HT1080 (cell line): Measurements from ENCODE around the gene PALM3. TPM values are rescaled to one million over a fixed set of nuclear protein-coding genes. Genes with fewer than 3 reads are reported as not detected.
"Not testable (repeated sequence)": the region's sequence is repeated elsewhere in the genome, so short reads cannot be mapped to it uniquely, and the experiment has no call there.

Experiments
- DNase-seq: peaks from one replicate; pipeline ENCODE4 v3.0.0-alpha.2; 2015; ENCODE audit warnings: low read depth
- total RNA-seq: library from RNA; depleted of rRNA; stranded (reverse); fragments of >200 nt; shearing (Covaris generic); gene quantifications from 2 replicates; pipeline ENCODE4 v1.2.3, GENCODE V29; 2014

The PALM3 gene
- total RNA-seq, 1 experiment from 2014 or later: 3.9 TPM

DNA sequence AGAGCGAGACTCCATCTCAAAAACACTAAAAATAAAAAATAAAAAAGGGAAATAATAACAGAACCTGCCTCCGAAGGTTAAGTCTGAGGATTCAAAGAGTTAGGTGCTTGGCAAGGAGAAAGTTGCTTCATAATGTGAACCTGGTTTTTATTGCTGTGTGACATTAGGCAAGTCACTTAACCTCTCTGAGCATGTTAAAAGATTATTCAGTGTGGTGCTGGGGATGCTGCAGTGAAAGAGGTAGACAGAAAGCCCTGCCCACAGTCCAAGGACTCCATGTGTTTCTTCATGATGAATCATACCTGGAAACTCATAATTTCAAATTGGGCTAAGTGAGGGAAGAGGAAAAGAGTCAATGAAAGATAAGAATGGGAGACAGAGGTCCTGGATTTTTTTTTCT is 27.9 kb downstream of the PALM3 start:
- DNase-seq: no peak

GRCh38 chr19:14031719-14032480 is 30.0 kb downstream of the PALM3 start, which contains the start of gene IL27RA:
IL27RA (plus strand) TSS chr19:14031762; CDS start chr19:14031873, 111 bp downstream.
- DNase-seq: peak; percentile 78

- no peak for DNase-seq
Measured at GRCh38 chr19:14030997-14031718, 30.7 kb downstream of the PALM3 start.

GRCh38 chr19:14028901-14029300 is 33.0 kb downstream of the PALM3 start:
- DNase-seq: no peak

GRCh38 chr19:14027856-14028450 is 33.9 kb downstream of the PALM3 start, which contains the start of gene RLN3:
RLN3 (plus strand) TSS chr19:14028148; CDS start chr19:14028205, 57 bp downstream.
- DNase-seq: no peak

GRCh38 chr19:14026652-14027192 is 35.2 kb downstream of the PALM3 start:
- DNase-seq: not testable (repeated sequence)

DNA sequence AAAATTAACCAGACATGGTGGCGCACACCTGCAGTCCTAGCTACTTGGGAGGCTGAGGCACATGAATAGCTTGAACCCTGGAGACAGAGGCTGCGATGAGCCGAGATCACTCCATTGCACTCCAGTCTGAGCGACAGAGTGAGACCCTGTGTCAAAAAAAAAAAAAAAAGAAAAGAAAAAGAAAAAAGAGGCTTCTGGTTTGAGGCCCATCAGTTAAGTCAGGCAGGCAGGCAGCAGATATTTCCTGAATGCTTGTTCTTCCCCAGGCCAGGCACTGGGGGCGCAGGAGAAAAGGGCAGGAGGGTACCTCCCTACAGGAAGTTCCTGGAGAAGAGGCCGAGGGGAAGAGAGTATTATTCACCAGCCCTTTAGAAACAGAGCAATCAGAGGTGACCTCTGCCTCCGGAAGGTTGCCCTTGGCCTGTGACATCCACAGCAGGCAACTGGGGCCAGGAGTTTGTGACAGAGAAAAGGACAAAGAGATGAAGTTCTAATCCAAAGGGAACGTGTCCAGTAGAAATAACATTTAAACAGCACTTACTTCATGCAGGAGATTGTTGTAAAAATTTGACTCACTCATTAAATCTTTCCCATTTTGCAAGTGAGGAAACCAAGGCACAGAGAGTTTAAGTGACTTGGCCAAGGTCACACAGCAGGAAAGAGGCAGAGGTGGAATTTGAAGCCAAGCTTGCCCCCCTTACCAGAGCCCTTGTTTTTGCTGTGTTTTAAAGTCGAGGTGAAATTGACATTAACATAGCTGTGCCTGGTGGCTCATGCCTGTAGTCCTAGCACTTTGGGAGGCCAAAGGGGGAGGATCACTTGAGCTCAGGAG is 38.3 kb downstream of the PALM3 start:
- DNase-seq: peak; percentile 74

DNA sequence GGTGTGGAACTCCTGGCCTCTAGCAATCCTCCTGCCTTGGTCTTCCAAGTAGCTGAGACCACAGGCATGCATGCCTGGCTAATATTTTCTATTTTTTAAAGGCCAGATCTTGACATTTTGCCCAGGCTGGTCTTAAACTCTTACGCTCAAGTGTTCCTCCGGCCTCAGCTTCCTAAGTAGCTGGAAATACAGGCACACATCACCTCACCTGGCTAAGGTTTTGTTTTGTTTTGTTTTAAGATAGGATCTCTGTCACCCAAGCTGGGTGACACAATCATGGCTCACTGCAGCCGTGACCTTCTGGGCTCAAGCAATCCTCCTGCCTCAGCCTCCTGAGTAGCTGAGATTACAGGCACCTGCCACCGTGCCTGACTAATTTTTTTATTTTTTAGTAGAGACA is 39.4 kb downstream of the PALM3 start:
- DNase-seq: no peak

- no peak for DNase-seq
Measured at GRCh38 chr19:14021474-14021873, 40.4 kb downstream of the PALM3 start.

- not testable (repeated sequence) for DNase-seq
Measured at GRCh38 chr19:14019739-14020138, 42.1 kb downstream of the PALM3 start.

DNA sequence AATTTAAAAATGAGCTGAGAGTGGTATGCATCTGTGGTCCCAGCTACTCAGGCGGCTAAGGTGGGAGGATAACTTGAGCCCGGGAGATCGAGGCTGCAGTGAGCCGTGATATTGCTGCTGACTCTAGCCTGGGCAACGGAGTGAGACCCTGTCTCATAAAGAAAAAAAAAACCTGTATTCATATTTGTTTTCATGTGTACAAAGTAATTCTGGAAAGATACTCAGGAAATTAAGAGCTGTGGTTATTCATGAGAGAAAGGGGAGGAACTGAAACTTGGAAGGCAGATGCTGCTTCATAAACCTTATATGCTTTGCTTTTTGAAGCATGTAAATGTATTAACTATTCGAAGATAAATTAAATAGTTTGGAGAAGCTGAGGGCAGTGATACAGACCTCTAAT is 42.8 kb downstream of the PALM3 start:
- no peak for DNase-seq

DNA sequence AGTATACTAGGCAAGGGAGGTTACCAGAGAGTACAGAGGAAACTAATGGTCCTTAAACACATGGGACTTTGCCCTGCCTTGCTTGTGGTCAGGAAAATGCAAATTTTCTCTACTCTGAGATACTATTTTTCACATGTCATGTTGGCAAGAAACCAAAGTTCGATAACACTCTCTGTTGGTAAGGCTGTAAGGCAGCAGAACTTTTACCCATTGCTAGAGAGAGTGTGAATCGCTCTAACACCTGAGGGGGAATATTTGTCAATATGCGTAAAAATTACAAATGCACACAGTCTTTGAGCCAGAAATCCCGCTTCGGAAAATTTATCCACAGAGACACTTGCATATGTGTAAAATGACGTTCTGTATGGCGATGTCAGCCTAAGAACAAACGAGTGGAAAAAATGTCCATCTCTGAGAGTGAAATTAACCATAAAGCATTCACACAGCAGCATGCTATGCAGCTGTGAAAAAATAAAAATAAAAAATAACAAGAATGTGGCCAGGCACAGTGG is 46.3 kb downstream of the PALM3 start:
- no peak for DNase-seq

GRCh38 chr19:14012378-14012915 is 49.4 kb downstream of the PALM3 start:
- DNase-seq: no peak

DNA sequence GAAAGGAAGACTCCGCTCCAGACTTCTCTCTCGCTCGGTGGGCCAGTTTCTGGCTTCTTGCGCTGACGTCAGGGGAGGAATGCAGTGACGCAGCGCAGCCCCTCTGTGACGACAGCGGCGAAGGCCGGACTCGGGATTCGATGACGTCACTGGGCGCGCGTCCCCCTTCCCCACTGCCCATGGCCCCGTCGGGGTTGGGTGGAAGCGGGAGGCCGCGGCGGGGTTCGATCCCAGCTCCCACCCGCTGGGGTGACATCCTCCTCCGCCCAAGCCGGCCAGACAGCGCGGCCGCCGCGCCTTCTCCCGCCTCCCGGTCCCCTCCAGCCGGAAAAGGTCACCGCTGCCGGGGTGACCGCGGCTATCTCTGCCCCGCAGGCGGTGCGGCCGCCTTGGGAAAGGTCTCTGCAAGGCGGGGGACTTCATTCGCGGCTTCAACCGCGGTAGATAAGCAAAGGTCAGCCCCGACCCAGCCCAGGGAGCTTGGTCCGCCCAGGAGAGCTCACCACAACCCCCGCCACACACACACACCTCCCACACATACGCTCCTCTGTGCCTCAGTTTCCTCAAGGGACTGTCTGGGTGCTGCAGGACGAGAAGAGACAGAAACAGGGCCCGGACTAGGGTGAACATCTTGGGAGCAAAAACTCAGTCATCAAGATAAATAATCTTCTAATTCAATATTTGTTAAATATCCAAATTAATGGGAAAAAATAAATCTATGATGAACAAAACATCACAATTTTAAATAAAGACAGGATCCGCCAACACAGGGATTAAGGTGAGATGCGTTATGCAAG is 54.9 kb downstream of the PALM3 start:
- no peak for DNase-seq

DNA sequence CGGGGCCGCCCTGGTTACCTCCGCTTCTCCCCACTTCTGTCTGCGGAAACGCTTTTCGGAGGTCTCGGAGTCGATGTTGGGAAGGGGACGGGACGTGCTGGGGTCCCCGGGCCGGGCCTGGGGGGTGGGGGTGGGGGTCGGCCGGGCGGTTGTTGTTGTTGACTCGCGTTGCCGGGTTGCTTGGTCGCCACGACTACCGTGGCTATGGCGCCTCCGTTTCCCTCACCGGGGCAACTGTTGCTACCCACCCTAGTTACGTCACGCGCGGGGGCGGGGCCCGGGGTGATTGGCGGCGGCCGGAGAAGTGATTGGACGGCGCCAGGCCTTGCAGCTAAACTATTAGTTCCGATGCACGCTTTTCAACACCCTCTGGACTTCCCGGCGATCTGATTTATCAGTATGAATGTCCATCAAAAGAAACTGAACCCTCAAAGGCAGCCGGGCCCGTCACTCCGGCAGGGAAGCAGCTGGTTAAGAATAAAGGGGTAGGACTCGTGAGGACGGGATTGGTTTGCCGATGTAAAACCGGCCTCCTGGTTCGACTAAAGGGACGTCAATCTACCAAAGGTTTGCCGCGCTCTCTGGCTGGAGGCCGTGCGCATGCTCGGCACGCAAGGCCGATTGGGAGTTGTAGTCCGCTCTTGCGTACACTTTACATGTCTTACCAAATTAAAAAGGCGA is 55.7 kb downstream of the PALM3 start, which contains the start of gene RFX1:
Gene RFX1, minus strand, starts transcription at position 236 of the 681 bp plus-strand sequence. CDS start 12,477 bp downstream, outside the sequence.
- DNase-seq: peak; percentile 100

DNA sequence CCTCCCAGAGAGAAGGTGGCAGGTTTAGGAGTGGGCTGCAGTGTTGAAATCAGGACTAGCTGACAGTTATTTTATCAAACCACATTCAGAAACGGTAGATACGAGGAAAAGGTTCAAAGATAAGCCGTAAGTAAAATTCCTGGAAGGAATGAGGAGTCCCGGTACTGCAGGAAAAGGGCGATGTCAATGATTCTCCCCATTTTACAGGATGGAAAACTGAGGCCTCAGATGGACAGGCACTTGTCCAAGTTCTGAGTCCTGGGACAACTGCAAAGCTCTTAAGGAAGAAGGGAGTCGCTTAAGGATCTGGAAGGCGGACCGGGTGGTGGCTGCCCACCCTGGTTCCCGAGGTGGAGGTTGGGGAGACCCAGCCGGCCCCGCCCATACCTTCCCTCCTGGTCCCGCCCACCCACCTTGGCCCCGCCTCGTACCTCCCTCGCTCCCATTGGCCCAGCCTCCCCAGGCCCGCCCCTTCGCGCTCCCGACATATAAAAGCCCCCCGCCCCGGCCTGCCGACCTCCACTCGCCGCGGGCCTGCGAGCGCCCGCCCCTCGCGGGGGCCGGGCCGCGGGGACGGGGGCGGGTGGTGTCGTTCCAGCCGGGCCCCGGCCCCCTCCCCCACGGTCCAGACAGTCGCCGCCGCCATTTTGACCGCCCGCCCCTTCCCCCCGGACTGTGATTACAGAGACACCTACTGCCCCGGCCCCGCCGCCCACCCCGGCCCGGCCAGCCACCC is 56.4 kb downstream of the PALM3 start:
- peak; percentile 56 for DNase-seq

DNA sequence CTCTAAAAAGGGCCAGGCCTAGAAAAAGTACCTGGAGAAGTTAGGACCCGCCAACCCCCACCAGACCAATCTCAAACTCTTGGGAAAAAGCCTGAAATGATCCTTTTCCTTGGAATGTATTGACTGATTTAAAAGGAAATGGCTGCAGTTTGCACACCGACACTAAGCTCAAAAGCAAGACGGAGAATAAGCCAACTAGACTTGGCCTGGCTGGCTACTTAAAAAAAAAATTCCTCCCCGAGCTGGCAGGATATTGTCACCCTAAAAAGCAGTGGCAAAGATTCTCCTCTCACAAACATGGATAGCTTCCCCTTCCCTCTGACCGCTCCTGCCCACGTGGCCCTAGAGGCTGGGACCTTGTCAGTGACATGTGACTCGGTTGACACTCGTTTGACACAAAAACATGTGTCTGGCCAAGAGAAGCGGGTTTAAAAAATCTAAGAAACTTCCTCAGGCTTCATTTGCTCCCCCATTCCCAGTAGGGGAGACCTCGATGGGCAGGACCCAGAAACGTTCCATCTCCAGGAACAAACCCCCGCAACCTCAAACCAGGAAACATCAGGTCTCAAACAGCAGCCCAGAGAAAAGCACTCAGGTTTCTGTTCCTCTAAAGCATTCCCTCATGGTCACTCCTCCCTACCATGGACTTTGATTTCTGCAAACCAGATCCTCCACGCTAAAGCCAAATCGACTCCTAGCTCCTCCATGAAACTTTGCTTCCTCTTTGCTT is 57.1 kb downstream of the PALM3 start:
- no peak for DNase-seq
